ENCODE measurements around the gene HDAC9.

DNA sequence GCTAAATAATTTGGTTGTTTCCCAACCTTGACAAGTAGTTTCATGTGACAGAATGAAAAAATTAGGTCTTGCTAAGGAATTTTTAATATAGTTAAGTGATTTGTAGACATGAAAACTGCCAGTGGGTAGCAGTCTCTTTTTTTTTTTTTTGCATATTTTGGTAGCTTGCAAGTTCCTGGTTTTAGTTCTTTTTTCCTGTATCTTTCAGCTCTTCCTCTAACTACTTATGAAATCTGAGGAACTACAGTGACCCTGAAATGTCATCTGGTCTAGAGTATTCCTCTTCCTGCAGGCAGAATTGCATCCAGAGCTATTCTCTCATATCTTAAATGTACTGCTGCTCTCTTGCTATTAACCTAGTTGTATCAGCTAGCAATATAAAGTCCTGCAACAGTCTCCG lies 160.4 kb downstream of the HDAC9 start:
- TF ChIP-seq POLR2AphosphoS5 (IDR thresholded peaks at IDR 0.05; ENCODE audit: low read depth, low read length) (no peak), POLR2A (IDR thresholded peaks at IDR 0.05; ENCODE audit: low read depth, low read length) (no peak), TAF1 (IDR thresholded peaks at IDR 0.05; ENCODE audit: borderline replicate concordance, low read depth, low read length) (no peak)

All from GM12892 (cell line).